ENCODE results near the gene NDUFS6. TPM values are rescaled to one million over a fixed set of nuclear protein-coding genes. Genes with fewer than 3 reads are reported as not detected.

Gene NDUFS6
- total and polyA plus RNA-seq, 2 of the 8 experiments (the other 6 are each of a cell fraction or from before 2014, with no cell fraction given): 72.7 to 191 TPM

GRCh38 chr5:1852324-1852947 lies 51.2 kb downstream of the NDUFS6 start:
- ChIA-PET POLR2A (ENCODE audit: partially characterized antibody) (interaction anchor here (1.1 kb wide), 1 partner anchor 25 kb away, joined by 3 read pairs; no protein-coding TSS in a partner anchor), CTCF (ENCODE audit: partially characterized antibody) (interaction anchor here (0.7 to 1.4 kb wide), 4 partner anchors 9 to 184 kb away, joined by 3 to 4 read pairs (median 3); no protein-coding TSS in a partner anchor)
- Histone ChIP-seq H3K18ac (ENCODE audit: extremely low read depth, low read length) (no peak overlapping the region), H3K4me3 (ENCODE audit: extremely low read depth in 1 of 4, insufficient read depth in 2 of 4, low read depth in 3 of 4, low read length in 4 of 4) (no peak overlapping the region), H4K20me1 (replicated peaks in 1 of 2; ENCODE audit: control insufficient read depth in 1 of 2, insufficient read depth in 2 of 2, low read length in 2 of 2) (peaks cover 0 to 2% of the 10 kb centered on the region in 2 experiments), H4K91ac (replicated peaks; ENCODE audit: insufficient read length, low read length) (no peak overlapping the region), H2AFZ (ENCODE audit: low read length) (no peak overlapping the region), H2BK120ac (replicated peaks; ENCODE audit: low read depth, low read length) (no peak overlapping the region), H3K9me3 (ENCODE audit: insufficient read depth in 2 of 2, low read depth in 1 of 2, low read length in 1 of 2) (no peaks in the 10 kb centered on the region), H3K79me2 (ENCODE audit: control insufficient read depth in 1 of 2, insufficient read depth in 2 of 2, low read length in 2 of 2) (no peaks in the 10 kb centered on the region), H2BK5ac (ENCODE audit: low read depth, low read length) (no peak overlapping the region), H3K23me2 (ENCODE audit: low read depth, low read length) (peaks cover 6% of the 10 kb centered on the region; the same call in 1 of the 2 replicates), H4K8ac (ENCODE audit: extremely low read depth, insufficient read depth, low read length) (no peak overlapping the region), H4K5ac (ENCODE audit: insufficient read length, low read depth, low read length) (no peak overlapping the region), H3K27me3 (replicated peaks in 1 of 4; ENCODE audit: control insufficient read depth in 3 of 4, extremely low read depth in 1 of 4, insufficient read depth in 3 of 4, low read length in 3 of 4) (peaks cover 10 to 88% (median 63%) of the 10 kb centered on the region in 4 experiments), H2BK15ac (ENCODE audit: low read length) (0 out of 2 replicates have a peak overlapping the region, but pooled peaks have one; percentile 72), H3K14ac (ENCODE audit: insufficient read length) (no peak overlapping the region), H3K4ac (replicated peaks; ENCODE audit: insufficient read length, low read depth, low read length) (no peak overlapping the region), H3K56ac (replicated peaks; ENCODE audit: insufficient read length, low read depth, low read length) (no peak overlapping the region), H3K9ac (replicated peaks in 1 of 4; ENCODE audit: extremely low read depth in 1 of 4, low read depth in 3 of 4, low read length in 3 of 4) (no peak overlapping the region), H3K4me2 (ENCODE audit: insufficient read depth in 1 of 2, low read depth in 2 of 2, low read length in 2 of 2) (peak overlapping the region in 1 of 2 experiments; percentile 96; a peak in 1 of 4 replicates), H2BK20ac (ENCODE audit: low read length) (no peak overlapping the region), H2AK5ac (ENCODE audit: low read depth, low read length) (no peak overlapping the region), H3K79me1 (ENCODE audit: low read depth, low read length) (no peaks in the 10 kb centered on the region), H2BK12ac (ENCODE audit: low read depth, low read length) (no peak overlapping the region), H3K36me3 (ENCODE audit: control insufficient read depth in 2 of 4, insufficient read depth in 4 of 4, low read length in 3 of 4) (no peaks in the 10 kb centered on the region), H3K27ac (ENCODE audit: low read depth, low read length) (no peak overlapping the region), H3K4me1 (replicated peaks in 1 of 4; ENCODE audit: control insufficient read depth in 3 of 4, insufficient read depth in 4 of 4, low read length in 3 of 4) (peaks cover 0 to 15% (median 10%) of the 10 kb centered on the region in 4 experiments; a peak in 5 of 7 replicates), H3K23ac (ENCODE audit: insufficient read length) (no peak overlapping the region)
- DNase-seq (ENCODE audit: low read depth in 1 of 2, low spot score in 2 of 2): no peak
- FAIRE-seq: no peak
- 82% methylated on average over 20 of the region's 23 CpGs; no CpG with 5 or more reads in 1 of the 2 experiments for WGBS, 2 experiments (ENCODE audit: extremely low coverage in 1 of 2, insufficient coverage in 1 of 2, insufficient read length in 1 of 2, insufficient replicate concordance in 2 of 2, low coverage in 1 of 2, low lambda C conversion rate in 2 of 2, missing lambda C conversion rate in 1 of 2)
- TF ChIP-seq CBX5 (IDR thresholded peaks at IDR 0.05; ENCODE audit: low read depth, low read length) (no peak), MAFK (IDR thresholded peaks at IDR 0.05; ENCODE audit: low read depth, low read length) (no peak), BACH1 (IDR thresholded peaks at IDR 0.05; ENCODE audit: low read length) (no peak), RBBP5 (IDR thresholded peaks at IDR 0.05; ENCODE audit: borderline replicate concordance, low read depth, low read length) (no peak), NRF1 (IDR thresholded peaks at IDR 0.05; ENCODE audit: low read depth, low read length) (no peak), PHF8 (conservative IDR thresholded peaks at IDR 0.05; ENCODE audit: low read depth, low read length) (no peak), TCF12 (IDR thresholded peaks at IDR 0.05; ENCODE audit: low read depth, low read length) (no peak), HDAC6 (IDR thresholded peaks at IDR 0.05; ENCODE audit: low read depth, low read length) (no peak)
- TF ChIP-seq, protein P1, sequence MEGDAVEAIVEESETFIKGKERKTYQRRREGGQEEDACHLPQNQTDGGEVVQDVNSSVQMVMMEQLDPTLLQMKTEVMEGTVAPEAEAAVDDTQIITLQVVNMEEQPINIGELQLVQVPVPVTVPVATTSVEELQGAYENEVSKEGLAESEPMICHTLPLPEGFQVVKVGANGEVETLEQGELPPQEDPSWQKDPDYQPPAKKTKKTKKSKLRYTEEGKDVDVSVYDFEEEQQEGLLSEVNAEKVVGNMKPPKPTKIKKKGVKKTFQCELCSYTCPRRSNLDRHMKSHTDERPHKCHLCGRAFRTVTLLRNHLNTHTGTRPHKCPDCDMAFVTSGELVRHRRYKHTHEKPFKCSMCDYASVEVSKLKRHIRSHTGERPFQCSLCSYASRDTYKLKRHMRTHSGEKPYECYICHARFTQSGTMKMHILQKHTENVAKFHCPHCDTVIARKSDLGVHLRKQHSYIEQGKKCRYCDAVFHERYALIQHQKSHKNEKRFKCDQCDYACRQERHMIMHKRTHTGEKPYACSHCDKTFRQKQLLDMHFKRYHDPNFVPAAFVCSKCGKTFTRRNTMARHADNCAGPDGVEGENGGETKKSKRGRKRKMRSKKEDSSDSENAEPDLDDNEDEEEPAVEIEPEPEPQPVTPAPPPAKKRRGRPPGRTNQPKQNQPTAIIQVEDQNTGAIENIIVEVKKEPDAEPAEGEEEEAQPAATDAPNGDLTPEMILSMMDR (IDR thresholded peaks at IDR 0.05; ENCODE audit: control extremely low read depth in 1 of 3, insufficient read depth in 1 of 3, low read depth in 1 of 3, low read length in 3 of 3): no peak
- TF ChIP-seq, protein P2, sequence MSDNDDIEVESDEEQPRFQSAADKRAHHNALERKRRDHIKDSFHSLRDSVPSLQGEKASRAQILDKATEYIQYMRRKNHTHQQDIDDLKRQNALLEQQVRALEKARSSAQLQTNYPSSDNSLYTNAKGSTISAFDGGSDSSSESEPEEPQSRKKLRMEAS (IDR thresholded peaks at IDR 0.05): no peak
